Raji (cell line): Measurements from ENCODE around the gene ITGA2B.
A peak's percentile ranks its signal among the peaks of the same experiment; 100 is the strongest.

Experiments used
- POLR2A ChIP-seq: IDR thresholded peaks from 2 replicates; pipeline ENCODE4 v1.6.1; 2011; ENCODE audit warnings: low read depth, low read length, control low read depth; ENCODE audit not compliant: insufficient read depth

Gene ITGA2B

DNA sequence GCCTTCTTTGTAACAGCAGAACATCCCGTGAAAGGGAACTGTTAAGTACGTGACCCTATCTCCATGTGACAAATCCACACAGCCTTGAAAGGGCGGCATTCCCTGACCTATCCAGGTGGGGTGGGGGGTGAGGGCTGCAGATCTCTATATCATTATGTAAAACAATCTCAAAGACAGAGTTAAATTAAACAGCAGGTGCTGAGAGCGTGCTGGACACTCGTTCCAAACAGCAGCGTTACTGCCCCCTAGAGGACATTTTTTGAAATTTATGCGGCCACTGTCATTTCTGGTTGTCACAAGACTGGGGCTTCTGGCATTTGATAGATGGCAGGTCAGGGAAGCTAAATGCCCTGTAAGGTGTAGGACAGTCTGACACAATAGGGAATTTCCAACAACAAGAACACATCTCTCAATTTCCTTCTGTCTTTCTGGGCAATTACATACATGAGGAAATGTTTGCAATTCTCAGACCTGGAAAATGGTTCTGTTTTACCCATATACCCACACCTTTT lies 58.1 kb downstream of the ITGA2B start:
- TF ChIP-seq POLR2A: no peak

DNA sequence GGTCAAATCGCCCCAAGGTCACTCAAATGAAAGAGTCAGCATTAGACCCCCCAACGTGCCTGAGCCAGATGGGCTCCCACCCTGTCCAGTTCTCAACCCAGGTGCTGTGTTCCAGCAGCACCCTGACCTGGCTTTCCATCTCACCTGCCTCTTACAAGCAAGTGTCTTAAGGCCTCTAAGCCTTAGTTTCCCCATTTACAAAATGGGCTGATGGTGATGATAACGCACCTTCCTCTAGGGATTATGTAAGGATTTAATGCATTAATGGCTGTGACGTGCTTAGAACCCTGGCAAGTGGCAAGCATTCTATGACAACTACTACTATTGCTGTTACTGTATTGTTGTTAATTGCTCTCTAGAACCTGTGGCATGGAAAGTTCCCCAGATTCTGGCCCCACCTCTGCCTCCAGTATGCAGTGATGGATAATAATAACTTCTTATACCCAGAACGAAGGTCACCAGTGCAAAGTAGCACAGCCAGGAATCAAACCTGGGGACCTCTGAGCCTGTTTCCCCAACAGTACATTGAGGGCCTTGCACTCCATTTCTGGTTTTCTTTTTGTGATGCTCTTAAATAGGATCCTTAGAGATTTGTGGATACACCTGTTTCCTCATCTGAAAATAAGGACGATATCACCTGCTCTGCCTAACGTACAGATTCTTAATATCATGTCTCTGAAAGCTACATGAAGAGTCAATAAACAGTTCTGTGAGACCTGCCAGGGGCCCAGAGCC lies 61.6 kb downstream of the ITGA2B start:
- TF ChIP-seq POLR2A: no peak

DNA sequence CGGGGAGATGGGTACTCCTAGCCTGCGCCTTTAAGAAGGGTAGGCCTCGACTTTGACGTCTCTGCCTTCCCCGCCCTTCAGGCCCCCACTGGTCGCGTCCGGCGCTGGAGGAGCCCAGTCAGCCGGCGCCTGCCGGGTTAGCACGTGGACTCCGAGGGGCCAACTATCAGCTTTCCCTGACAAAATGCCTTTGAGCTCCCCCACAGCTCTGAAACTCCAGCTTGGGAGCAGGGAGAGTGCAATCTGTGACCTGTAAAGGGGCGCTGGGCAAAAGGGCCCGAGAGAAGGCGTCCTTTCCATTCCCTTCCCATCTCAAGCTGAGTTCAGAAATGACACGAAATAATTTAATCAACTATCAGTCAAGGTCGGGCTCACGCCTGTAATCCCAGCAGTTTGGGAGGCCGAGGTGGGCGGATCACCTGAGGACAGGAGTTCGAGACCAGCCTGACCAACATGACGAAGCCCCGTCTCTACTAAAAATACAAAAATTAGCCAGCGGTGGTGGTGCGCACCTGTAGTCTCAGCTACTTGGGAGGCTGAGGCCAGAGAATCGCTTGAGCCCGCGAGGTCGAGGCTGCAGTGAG lies 62.5 kb downstream of the ITGA2B start:
- TF ChIP-seq POLR2A: peak; percentile 61

DNA sequence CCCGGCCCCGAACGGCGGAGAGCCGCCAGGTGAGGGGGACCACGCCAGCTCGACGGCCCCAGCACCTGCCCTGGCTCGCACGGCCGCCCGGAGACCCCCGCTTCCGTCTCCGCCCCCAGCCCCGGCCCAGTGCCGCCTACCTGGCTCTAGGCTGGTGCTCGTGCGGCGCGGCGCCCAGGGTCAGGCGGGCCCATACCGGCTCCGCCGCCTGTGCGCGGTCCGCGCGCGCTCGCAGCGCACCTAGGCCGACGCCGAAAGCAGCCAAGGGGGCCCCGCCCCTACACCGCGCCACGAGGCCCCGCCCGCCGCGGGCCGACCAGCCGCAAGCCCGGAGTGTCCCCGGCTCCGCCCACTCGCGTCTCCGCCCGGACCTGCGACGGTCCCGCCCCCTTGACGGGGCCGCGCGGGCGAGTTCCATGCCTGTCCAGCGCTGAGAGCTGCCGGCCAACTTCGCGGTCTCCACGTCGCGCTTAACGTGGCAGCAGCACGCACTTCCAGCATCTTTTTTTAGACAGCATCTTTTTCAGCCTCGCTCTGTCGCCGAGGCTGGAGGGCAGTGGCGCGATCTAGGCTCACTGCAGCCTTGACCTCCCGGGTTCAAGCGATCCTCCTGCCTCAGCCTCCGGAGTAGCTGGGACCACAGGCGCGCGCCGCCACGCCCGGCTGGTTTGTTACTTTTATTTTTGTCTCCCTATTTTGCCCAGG lies 64.7 kb downstream of the ITGA2B start, which contains the start of gene SLC25A39:
SLC25A39 (minus strand) TSS at position 253 of the 705 bp plus-strand sequence. CDS start 1,261 bp downstream, outside the sequence.
- TF ChIP-seq POLR2A: peak; percentile 85

DNA sequence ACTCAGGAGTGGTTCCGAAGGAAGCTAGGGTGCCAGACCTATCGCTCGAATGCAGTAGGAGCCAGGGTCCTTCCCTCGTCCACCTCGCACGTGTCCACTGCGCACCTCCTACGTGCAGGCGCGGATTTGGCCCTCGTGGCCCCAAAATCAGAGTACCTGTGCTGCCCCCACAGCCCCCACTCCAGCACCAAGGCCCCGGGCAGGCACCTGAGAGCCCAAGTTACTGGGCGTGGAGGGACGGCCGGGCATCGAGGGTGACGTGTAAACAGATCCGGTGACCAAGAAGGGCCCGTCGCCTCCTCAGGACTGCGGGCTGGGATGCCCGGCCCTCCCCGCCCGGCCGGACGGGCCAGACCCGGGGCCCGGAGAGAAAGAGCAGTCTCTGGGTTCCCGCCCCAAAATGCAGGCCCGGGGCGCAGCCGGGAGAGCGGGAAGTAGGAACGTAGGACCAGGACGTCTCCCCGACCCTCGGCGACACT lies 65.3 kb downstream of the ITGA2B start:
- no peak for TF ChIP-seq POLR2A

DNA sequence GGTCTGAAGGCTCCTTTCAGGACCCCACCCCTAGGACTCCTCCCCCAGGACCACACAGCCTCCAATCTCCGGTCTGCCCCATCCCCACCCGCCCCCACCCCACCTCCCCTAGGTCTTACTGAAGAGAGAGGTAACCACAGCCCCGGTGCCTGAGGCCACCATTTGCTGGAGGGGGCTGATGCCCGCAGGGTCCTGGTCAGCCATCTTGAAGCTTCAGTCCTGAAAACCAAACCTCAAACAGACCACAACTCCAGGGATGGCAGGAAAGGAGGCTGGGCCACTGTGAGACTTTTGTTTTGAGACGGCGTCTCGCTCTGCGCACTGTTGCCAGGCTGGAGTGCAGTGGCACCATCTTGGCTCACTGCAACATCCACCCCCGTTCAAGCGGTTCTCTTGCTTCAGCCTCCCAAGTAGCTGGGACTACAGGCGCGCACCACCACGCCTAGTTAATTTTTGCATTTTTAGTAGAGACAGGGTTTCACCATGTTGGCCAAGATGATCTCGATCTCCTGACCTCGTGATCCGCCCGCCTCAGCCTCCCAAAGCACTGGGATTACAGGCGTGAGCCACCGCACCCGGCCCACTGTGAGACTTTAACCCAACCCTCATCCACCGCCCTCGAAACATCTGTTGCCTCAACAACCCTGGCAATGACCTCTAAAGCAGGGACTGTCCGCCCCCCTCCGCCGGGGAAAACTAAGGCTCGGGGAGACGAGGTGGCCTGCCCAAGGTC lies 65.9 kb downstream of the ITGA2B start:
- TF ChIP-seq POLR2A: no peak

DNA sequence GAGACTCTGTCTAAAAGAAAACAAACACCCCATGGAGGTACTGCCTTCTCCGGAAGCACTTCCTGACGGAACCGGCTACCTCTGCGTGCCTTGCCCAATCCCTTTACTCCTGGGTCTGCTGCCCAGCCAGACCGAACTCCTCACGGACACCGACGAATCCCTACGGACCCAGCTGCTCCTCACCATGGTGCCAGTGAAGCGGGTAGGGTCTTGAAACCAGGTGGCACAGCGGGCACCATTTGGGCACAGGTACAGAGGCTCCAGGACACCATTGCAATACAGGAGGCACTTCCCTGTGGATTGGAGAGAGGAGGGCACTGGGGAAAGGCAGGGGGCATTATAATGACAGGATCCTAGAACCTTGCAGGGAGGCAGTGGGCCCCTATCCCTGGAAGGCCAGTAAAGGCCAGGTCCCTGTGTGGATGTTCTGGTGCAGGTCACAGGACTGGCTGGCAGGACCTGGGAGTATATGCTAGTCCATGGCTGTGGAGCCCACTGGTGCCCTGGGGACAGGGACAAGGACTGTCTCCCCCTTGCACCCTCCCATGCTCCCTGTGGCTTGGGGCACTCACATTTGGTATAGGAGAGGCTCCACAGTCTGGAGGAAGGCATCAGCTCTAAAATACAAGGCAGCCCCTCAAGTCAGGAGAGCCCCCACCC lies 67.1 kb downstream of the ITGA2B start:
- no peak for TF ChIP-seq POLR2A
